HepG2 (cell line): Measurements from ENCODE around the gene ZNFX1. TPM values are rescaled to one million over a fixed set of nuclear protein-coding genes. Genes with fewer than 3 reads are reported as not detected.

Experiments
- ARHGAP35 ChIP-seq: sonication (generic); formaldehyde crosslinking; IDR thresholded peaks from 2 replicates; pipeline ENCODE4 v1.9.0; 2022; ENCODE audit warnings: mild to moderate bottlenecking, inconsistent platforms, moderate library complexity, missing genetic modification reagents, borderline replicate concordance
- BATF2 ChIP-seq: sonication (generic); formaldehyde crosslinking; IDR thresholded peaks from 2 replicates; pipeline ENCODE4 v1.8.0; 2022; ENCODE audit warnings: mild to moderate bottlenecking, missing genetic modification reagents, moderate library complexity
- E2F5 ChIP-seq: sonication (generic); formaldehyde crosslinking; conservative IDR thresholded peaks from 2 replicates; pipeline ENCODE4 v1.4.0; 2020; ENCODE audit warnings: missing genetic modification reagents
- GLMP ChIP-seq: sonication (generic); formaldehyde crosslinking; IDR thresholded peaks from 2 replicates; pipeline ENCODE4 v1.9.0; 2021; ENCODE audit warnings: missing genetic modification reagents, mild to moderate bottlenecking, borderline replicate concordance
- HNRNPUL1 ChIP-seq: fragments of 200-400 bp; formaldehyde crosslinking; IDR thresholded peaks from 2 replicates; pipeline ENCODE4 v1.6.1; 2017; ENCODE audit warnings: low read depth, mild to moderate bottlenecking, low read length, moderate library complexity
- KDM6A ChIP-seq: IDR thresholded peaks from 2 replicates; pipeline ENCODE4 v1.6.1; 2016; ENCODE audit warnings: low read depth
- NR2C2 ChIP-seq: sonication (generic); formaldehyde crosslinking; IDR thresholded peaks from 2 replicates; pipeline ENCODE4 v1.4.0; 2020; ENCODE audit warnings: missing genetic modification reagents, mild to moderate bottlenecking, moderate library complexity, borderline replicate concordance
- PITX1 ChIP-seq: sonication (generic); formaldehyde crosslinking; IDR thresholded peaks from 2 replicates; pipeline ENCODE4 v1.5.1; 2020; ENCODE audit warnings: mild to moderate bottlenecking, missing genetic modification reagents
- PRPF4 ChIP-seq: fragments of 200-400 bp; formaldehyde crosslinking; IDR thresholded peaks from 2 replicates; pipeline ENCODE4 v1.6.1; 2016; ENCODE audit warnings: low read length, low read depth; ENCODE audit not compliant: poor library complexity, severe bottlenecking
- ZHX1 ChIP-seq: sonication (generic); formaldehyde crosslinking; IDR thresholded peaks from 2 replicates; pipeline ENCODE4 v1.8.1; 2022; ENCODE audit warnings: low read depth, mild to moderate bottlenecking, missing genetic modification reagents
- ZMYM4 ChIP-seq: sonication (generic); formaldehyde crosslinking; IDR thresholded peaks from 2 replicates; pipeline ENCODE4 v1.8.1; 2023; ENCODE audit warnings: mild to moderate bottlenecking, missing genetic modification reagents
- ZNF292 ChIP-seq: sonication (generic); formaldehyde crosslinking; IDR thresholded peaks from 2 replicates; pipeline ENCODE4 v1.8.1; 2022; ENCODE audit warnings: mild to moderate bottlenecking, low read depth, missing genetic modification reagents, borderline replicate concordance
- ZNF362 ChIP-seq: sonication (generic); formaldehyde crosslinking; IDR thresholded peaks from 2 replicates; pipeline ENCODE4 v1.4.0; 2020; ENCODE audit warnings: missing genetic modification reagents, mild to moderate bottlenecking, borderline replicate concordance
- ZNF446 ChIP-seq: sonication (generic); formaldehyde crosslinking; IDR thresholded peaks from 2 replicates; pipeline ENCODE4 v1.5.0; 2020; ENCODE audit warnings: mild to moderate bottlenecking, missing genetic modification reagents
- ZNF451 ChIP-seq: sonication (generic); formaldehyde crosslinking; IDR thresholded peaks from 2 replicates; pipeline ENCODE4 v1.5.0; 2020; ENCODE audit warnings: mild to moderate bottlenecking, missing genetic modification reagents
- ZNF772 ChIP-seq: sonication (generic); formaldehyde crosslinking; IDR thresholded peaks from 2 replicates; pipeline ENCODE4 v1.5.0; 2020; ENCODE audit warnings: mild to moderate bottlenecking, missing genetic modification reagents
- ZNF891 ChIP-seq: sonication (generic); formaldehyde crosslinking; IDR thresholded peaks from 2 replicates; pipeline ENCODE4 v1.5.0; 2020; ENCODE audit warnings: mild to moderate bottlenecking, missing genetic modification reagents
- polyA plus RNA-seq, 8 experiments: library from polyadenylated mRNA; depleted of rRNA in 3 of 8; stranded (reverse) in 7 of 8; unstranded in 1 of 8; fragments of >200 nt; fragmentation: Illumina TruSeq in 4 of 8; extraction: Trizol in 4 of 8; gene quantifications; 2 replicates each; pipeline versions ENCODE4 v1.2.1 to v1.2.3, GENCODE V29; 2011 to 2016; ENCODE audit warnings: low read depth in 4 of 8, missing spikeins in 1 of 8, mixed read lengths in 1 of 8; ENCODE audit not compliant: insufficient read depth in 1 of 8
- total RNA-seq, 5 experiments: library from RNA; depleted of rRNA; stranded (reverse); fragments of >200 nt; fragmentation: Illumina TruSeq; extraction: Trizol; gene quantifications; 2 replicates each; pipeline ENCODE4 v1.2.3, GENCODE V29; 2016; ENCODE audit warnings: low read depth in 1 of 5

ZNFX1 gene
- total and polyA plus RNA-seq, 2 of the 13 experiments (the other 11 are each of a cell fraction or from before 2014, with no cell fraction given), result 2.9 to 11.1 TPM

- TF ChIP-seq E2F5 (CRISPR knock-in tag) (no peak), HNRNPUL1 (no peak), PRPF4 (no peak), ZNF772 (peak; percentile 61; the same call in 1 of the 2 replicates), PITX1 (0 out of 2 replicates have a peak, but pooled peaks have one; percentile 20), ZNF446 (CRISPR knock-in tag) (0 out of 2 replicates have a peak, but pooled peaks have one; percentile 7), ZMYM4 (CRISPR knock-in tag) (no peak), ZNF891 (CRISPR knock-in tag) (0 out of 2 replicates have a peak, but pooled peaks have one; percentile 52), NR2C2 (no peak), GLMP (CRISPR knock-in tag) (no peak), ZNF451 (no peak), ZNF292 (CRISPR knock-in tag) (no peak), BATF2 (no peak), ZHX1 (no peak), KDM6A (no peak), ZNF362 (CRISPR knock-in tag) (peak; percentile 38), ARHGAP35 (CRISPR knock-in tag) (no peak; the same call in 1 of the 2 replicates)
These were observed 684 bp downstream of the ZNFX1 start (continued) for GRCh38 chr20:49276961-49277785.
